ENCODE measurements around the gene KCNQ1.

GRCh38 chr11:2797121-2797711, 352.4 kb downstream of the KCNQ1 start:
- TF ChIP-seq CTCF (IDR thresholded peaks at IDR 0.05; ENCODE audit: poor library complexity, severe bottlenecking) (no peak), SMC3 (conservative IDR thresholded peaks at IDR 0.05; ENCODE audit: poor library complexity) (no peak), EP300 (conservative IDR thresholded peaks at IDR 0.05; ENCODE audit: poor library complexity, severe bottlenecking) (no peak), EZH2 (IDR thresholded peaks at IDR 0.05; ENCODE audit: borderline replicate concordance, insufficient read depth, low read length, poor library complexity, severe bottlenecking) (no peak), RAD21 (conservative IDR thresholded peaks at IDR 0.05) (no peak), TAF1 (IDR thresholded peaks at IDR 0.05; ENCODE audit: low read depth) (no peak), MXI1 (conservative IDR thresholded peaks at IDR 0.05; ENCODE audit: poor library complexity, severe bottlenecking) (no peak)

All from neural cell (in vitro differentiated cells).